ENCODE results near the gene CNPY3. TPM values are rescaled to one million over a fixed set of nuclear protein-coding genes. Genes with fewer than 3 reads are reported as not detected.

The CNPY3 gene
- total RNA-seq, 4 donors from 2014 or later = 33.2 to 60.0 (median 45.0) TPM

- peak within 1 kb of the TSS; percentile 0 to 53 (median 37) for H3K4me3 ChIP-seq (replicated peaks in 1 of 3)
- H3K36me3 ChIP-seq = peaks cover 0 to 5% of the 10 kb centered on the region in 2 donors
- no peaks in the 10 kb centered on the region for H3K27me3 ChIP-seq
- H3K4me1 ChIP-seq = peaks cover 5 to 16% of the 10 kb centered on the region in 2 donors
- no peaks in the 10 kb centered on the region for H3K9me3 ChIP-seq
- 7 to 14% methylated on average over 7 to 14 of the region's 62 CpGs for WGBS, 2 donors
- DNase-seq = peak; percentile 89 to 91
- intact Hi-C loops (cut with DNase I) = no loop called here
- H3K27ac ChIP-seq = no peak within 1 kb of the TSS
- TF ChIP-seq POLR2A (IDR thresholded peaks at IDR 0.05) (peak in 1 of 2 donors; percentile 65), CTCF (IDR thresholded peaks at IDR 0.05) (no peak)
Observed at GRCh38 chr6:42960243-42961019, 31.2 kb downstream of the CNPY3 start, which contains the start of gene GNMT. TSS of gene GNMT (plus strand) at chr6:42960754. CDS start at chr6:42960768, 14 bp downstream.

GRCh38 chr6:42961020-42961470, 31.8 kb downstream of the CNPY3 start:
- H3K4me1 ChIP-seq = peaks cover 5 to 16% of the 10 kb centered on the region in 2 donors
- peak overlapping the region; percentile 0 to 53 (median 37) for H3K4me3 ChIP-seq (replicated peaks in 1 of 3)
- H3K9me3 ChIP-seq = no peaks in the 10 kb centered on the region
- no peaks in the 10 kb centered on the region for H3K27me3 ChIP-seq
- H3K36me3 ChIP-seq = peaks cover 6% of the 10 kb centered on the region in 2 donors
- no peak overlapping the region for H3K27ac ChIP-seq
- no peak for DNase-seq
- no peak for TF ChIP-seq POLR2A (IDR thresholded peaks at IDR 0.05)
- TF ChIP-seq CTCF (IDR thresholded peaks at IDR 0.05) = no peak
- intact Hi-C loops (cut with DNase I) = no loop called here
- 37 to 41% methylated on average over 11 to 12 of the region's 15 CpGs for WGBS, 2 donors

GRCh38 chr6:42962096-42962495, 32.8 kb downstream of the CNPY3 start:
- peaks cover 5 to 16% of the 10 kb centered on the region in 2 donors for H3K4me1 ChIP-seq
- TF ChIP-seq POLR2A (IDR thresholded peaks at IDR 0.05) (no peak), CTCF (IDR thresholded peaks at IDR 0.05) (no peak)
- DNase-seq = no peak
- H3K36me3 ChIP-seq = peaks cover 7 to 10% of the 10 kb centered on the region in 2 donors
- intact Hi-C loops (cut with DNase I) = no loop called here
- 81 to 89% methylated on average over 12 of the region's 12 CpGs for whole genome bisulfite sequencing, 2 donors
- no peaks in the 10 kb centered on the region for H3K27me3 ChIP-seq
- no peaks in the 10 kb centered on the region for H3K9me3 ChIP-seq
- no peak overlapping the region for H3K4me3 ChIP-seq (replicated peaks in 1 of 3)
- no peak overlapping the region for H3K27ac ChIP-seq

GRCh38 chr6:42962502-42963178, 33.4 kb downstream of the CNPY3 start:
- intact Hi-C loops (cut with DNase I) = no loop called here
- DNase-seq = no peak
- peaks cover 10 to 12% of the 10 kb centered on the region in 2 donors for H3K36me3 ChIP-seq
- no peak overlapping the region for H3K27ac ChIP-seq
- WGBS, 2 donors = 94 to 96% methylated on average over 13 of the region's 13 CpGs
- H3K4me1 ChIP-seq = peaks cover 5 to 16% of the 10 kb centered on the region in 2 donors
- no peak overlapping the region for H3K4me3 ChIP-seq (replicated peaks in 1 of 3)
- no peaks in the 10 kb centered on the region for H3K9me3 ChIP-seq
- no peaks in the 10 kb centered on the region for H3K27me3 ChIP-seq
- TF ChIP-seq CTCF (IDR thresholded peaks at IDR 0.05) (no peak), POLR2A (IDR thresholded peaks at IDR 0.05) (no peak)

Data from thyroid gland (tissue), 4 donors.